IPS-11a (cell line): Measurements from ENCODE around the gene SIAH2.

Source experiments
- H3K4me3 ChIP-seq: one replicate; pipeline ENCODE4 v1.5.1; 2013; ENCODE audit warnings: low read depth, low read length, control low read depth

SIAH2 gene

GRCh38 chr3:150749255-150749654 lies 13.7 kb downstream of the SIAH2 start:
- H3K4me3 ChIP-seq, result no peak overlapping the region

DNA sequence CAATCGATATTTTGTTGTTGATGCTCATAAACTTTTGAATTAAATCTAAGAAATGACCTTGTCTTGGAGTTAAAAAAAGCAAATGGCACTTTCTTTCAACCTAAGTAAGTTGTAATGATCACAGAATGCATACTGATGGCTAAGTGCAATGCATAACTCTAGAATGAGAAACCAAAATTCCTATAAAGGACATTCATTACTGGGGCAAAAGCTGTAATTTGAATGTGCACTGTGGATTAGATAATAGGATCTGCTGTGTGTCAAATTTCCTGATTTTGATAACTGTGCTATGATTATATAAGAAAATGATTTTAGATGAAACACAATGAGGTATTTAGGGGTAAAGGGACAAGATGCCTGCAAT lies 14.3 kb downstream of the SIAH2 start:
- no peak overlapping the region for H3K4me3 ChIP-seq

- no peak overlapping the region for H3K4me3 ChIP-seq
Measured at GRCh38 chr3:150747886-150748683, 14.9 kb downstream of the SIAH2 start.

DNA sequence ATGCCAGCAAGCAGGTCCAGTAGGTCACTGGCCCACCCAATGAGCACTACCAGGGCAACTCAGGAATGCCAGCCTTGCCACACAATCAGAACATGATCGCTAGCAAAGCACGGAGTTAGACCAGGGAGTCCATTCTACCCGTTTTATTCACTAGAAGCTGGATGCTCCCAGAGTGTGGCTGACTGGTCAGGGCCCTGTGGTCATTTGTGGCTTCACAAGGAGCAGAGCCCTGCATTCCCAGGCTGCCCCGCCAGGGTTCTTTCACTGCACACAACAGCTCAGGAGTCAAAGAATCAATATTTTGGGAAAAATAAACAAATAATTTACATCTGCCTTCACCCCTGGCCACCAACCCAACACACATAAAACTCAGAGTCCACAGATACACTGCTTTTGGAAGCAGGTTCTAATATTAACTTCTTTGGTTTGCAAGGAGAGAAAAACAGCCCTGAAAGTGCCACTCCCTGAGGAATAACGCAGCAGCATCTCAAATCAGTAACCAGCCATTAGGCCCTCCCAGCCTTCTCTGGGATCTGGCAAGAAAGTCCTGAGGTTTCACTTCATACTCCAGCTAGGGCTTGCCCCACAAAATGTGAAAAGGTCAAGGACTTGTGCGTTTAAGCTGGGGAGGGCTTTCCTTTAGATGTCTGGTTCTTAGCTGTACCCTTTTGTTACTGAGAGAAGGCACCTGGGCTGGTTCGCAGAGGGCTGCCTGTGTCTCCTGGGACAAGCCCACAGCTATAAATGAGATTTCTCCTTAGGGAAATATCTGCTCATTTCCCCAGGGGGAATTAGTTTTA lies 16.0 kb downstream of the SIAH2 start:
- no peak overlapping the region for H3K4me3 ChIP-seq

DNA sequence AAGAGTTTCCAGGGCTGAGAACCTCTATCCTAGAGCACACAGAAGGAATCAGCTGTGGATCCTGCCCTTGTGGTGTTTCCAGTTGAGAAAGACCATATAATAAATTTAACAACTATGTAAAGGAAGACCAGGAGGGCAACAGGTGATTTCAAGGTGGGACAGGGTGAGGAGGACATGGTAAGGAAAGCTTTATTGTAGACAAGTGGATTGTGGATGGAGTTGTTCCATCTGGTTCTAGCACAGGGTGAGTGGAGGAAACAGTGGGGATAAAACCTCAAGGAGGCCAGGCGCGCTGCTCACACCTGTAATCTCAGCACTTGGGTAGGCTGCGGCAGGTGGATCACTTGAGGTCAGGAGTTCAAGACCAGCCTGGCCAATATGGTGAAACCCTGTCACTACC lies 17.1 kb downstream of the SIAH2 start:
- no peak overlapping the region for H3K4me3 ChIP-seq

GRCh38 chr3:150744919-150745211 lies 18.1 kb downstream of the SIAH2 start:
- no peak overlapping the region for H3K4me3 ChIP-seq

DNA sequence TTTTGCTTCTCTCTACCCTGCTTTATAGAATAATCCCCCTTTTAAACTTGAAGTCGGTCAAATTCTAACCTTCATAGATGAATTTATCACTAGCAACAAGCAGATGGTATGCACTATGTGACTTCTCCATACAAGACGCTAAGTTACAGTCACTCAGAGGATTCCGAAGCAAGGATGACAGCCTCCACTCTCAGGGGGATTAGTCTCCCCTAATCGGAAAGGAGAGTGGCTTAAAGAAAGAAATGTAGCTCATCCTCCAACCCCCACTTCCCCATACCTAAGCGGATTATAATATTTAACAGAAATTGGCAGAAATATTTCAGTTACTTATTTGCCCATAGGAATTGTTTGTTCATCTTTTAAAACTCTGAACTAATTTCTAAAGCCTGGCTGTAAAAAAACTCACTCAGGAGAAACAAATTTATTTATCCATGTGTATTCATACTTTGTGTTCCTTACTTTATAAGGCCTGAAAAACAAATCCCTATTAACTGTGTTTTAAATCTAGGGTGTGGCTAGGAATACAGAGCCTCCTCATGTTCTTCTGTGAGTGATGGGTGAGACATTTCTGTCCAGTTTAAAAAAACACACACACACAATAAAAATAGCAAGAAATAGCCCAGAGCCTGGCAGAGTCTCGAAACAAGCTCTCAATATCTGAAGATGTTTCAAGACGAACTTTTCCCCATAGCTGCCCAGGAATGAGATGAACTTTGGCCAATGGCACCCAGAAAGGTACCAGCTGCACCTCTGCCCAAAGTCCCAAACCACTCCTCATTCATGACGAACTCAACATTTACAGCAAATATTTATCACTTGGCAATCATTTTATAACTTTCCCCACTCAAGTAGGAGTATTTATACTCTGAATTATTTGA lies 18.7 kb downstream of the SIAH2 start:
- H3K4me3 ChIP-seq, result no peak overlapping the region

DNA sequence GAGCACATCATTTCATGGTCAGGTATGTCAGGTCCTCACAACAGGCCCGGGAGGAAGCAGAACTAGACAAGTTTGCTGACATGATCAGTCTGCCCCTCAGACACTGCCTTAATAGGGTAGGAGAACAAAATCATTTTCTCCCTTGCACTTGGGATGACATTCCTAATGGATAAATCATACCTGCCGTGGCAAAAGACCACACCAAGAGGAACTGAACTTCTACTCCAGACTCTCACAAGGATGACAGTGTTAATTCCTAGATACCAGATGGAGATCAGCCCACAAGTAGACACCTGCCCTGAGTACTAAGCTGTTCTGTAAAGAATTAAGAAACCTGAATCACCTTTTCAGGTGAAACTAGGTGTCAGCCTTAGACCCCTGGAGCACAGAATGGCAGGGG lies 19.5 kb downstream of the SIAH2 start:
- no peak overlapping the region for H3K4me3 ChIP-seq

DNA sequence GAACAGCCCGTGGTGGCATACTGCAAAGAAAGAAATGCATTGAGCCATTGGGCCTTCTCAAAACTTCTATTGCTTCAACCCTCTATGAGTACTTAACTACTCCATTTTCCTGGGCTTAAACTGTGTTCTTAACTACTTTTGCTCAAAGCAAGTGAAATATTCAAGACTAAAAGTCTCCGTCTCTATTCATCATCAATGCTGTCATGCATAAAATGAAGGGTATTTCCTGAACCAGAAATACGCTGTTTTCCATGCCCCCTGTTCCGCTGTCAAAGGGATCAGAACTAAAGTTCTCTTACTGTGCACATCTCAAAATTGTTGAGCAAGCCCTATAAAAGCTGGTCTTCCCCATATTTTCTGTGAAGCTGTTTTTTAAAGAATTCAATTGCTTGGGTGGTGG lies 20.3 kb downstream of the SIAH2 start:
- H3K4me3 ChIP-seq, result no peak overlapping the region

DNA sequence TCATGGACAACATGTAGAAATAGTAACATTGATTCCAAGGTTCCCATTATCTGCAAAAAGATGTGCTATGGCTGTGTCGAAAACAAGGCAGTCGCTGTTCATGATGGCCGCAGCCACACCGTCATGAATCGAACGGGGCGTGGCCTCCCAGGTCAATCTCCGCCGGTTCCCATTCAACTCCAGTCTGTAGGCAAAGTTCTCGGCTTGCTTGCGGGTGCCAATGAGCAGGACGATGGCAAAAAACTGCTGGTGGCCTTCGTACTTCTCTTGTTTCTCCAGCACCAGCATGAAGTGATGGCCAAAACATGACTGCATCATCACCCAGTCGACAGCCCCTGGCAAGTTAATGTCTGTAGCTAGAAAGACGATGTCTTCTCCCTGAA lies 20.8 kb downstream of the SIAH2 start:
- no peak overlapping the region for H3K4me3 ChIP-seq

DNA sequence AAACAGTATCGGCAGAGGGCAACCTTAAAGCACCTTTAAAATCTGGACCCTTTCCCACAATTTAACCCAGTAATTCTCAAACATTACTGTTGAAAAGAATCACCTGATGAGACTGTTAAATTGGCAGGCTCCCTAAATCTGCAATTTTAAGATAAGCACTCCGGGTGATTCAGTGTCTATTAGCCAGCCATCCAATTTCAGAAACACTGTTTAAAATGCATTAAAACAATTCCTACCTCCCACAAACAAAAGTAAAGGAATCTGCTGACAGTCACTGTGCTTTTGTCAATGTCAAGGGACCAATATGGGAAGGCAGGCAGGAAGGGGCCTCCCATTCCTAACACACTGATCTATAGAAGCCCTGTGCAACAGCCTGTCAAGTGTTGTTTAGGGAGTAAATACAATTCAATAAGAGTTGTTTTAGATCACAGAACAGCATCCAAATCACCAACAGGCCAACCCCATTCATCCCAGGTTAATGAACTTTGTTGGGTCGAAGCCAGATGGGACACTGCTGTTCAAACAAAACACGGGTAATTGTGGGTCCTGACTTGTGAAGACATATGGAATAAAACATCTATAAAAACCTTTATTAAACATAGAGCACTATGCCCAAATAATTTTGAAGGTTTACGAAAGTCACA lies 21.4 kb downstream of the SIAH2 start:
- H3K4me3 ChIP-seq, result no peak overlapping the region

DNA sequence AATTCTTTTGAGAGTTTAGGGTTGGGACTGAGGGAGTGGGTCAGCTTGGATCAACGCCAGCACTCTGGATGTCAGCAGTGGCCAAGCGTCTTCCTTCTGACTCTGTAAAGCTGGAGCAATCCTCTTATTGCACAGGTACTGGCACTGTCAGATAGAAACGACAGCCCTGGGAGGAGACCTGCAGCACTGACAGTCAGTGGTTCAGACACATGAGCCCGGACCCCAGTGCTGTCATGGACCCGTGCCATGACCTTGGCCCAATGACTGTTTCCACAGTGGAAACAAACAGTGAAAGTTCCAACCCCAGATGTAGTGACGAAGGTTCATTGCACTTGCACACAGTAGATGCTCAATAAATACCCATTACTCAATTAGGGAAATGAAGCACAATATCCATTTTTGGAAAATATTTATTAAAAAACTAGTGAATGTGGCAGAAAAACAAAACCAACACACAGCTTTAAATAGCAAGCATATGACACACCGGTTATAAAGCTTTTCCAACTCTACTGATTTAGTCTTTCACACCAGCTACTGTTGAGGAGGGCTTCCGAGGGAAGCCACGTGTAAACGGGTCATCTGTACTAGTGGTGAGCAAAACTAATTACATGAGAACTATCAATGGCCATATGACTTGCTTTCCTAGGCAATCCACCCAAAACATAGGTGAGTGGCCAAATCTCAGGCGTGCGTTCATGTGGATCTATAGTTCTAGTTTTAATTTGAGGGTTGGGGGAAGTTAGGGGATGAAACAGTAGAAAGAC lies 22.1 kb downstream of the SIAH2 start:
- no peak overlapping the region for H3K4me3 ChIP-seq

- no peak overlapping the region for H3K4me3 ChIP-seq
Measured at GRCh38 chr3:150739877-150740645, 22.9 kb downstream of the SIAH2 start.

DNA sequence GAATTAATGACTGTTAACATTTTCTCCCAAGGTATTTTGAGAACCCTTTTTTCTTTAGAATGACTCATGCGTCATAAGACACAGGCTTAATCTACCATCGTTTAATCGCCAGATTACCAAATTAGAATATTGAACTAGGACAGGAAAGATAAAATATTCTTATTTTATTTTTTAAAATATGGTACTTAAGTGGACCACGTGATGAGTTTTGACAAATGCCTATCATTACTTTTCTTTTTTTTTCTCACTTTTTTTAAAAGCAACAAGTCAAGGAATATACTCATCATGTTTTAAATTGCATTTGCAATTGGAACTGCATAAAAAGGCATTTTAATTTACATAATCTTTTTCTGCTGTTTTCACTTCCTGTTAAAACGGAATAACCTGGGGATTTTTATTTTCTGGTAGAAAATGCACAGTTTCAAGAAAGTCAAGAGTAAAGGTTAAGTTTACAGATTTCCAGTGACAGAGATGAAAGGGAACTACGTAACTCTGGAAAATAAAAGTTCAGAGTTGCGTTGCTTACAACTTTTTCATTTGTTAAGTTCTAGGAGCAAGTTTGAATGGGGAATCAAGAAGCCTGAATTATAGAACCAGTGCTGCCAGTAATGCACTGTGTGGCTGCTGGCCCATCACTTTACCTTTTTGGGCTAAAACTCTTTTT lies 23.6 kb downstream of the SIAH2 start:
- no peak overlapping the region for H3K4me3 ChIP-seq

DNA sequence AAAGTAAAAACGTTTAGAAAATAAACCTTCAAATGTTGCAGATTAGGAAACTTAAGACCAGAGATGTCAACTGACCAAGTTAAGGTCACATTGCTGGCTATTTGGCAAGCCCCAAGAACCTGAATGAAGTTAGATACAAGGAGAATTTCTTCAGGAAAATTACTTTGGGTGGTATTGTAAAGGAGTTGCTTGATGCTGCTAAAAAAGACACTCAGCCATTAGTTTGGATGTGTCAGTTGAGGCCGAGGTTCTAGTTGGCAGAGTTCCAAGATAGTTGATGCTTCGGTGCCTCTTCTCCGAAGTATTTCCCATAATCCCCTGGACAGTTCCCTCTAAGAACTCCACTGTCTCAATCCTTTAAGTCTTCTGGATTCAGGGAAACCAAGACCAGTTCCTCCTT lies 24.3 kb downstream of the SIAH2 start:
- no peak overlapping the region for H3K4me3 ChIP-seq

- H3K4me3 ChIP-seq, result no peak overlapping the region
Measured at GRCh38 chr3:150737874-150738679, 24.9 kb downstream of the SIAH2 start.

DNA sequence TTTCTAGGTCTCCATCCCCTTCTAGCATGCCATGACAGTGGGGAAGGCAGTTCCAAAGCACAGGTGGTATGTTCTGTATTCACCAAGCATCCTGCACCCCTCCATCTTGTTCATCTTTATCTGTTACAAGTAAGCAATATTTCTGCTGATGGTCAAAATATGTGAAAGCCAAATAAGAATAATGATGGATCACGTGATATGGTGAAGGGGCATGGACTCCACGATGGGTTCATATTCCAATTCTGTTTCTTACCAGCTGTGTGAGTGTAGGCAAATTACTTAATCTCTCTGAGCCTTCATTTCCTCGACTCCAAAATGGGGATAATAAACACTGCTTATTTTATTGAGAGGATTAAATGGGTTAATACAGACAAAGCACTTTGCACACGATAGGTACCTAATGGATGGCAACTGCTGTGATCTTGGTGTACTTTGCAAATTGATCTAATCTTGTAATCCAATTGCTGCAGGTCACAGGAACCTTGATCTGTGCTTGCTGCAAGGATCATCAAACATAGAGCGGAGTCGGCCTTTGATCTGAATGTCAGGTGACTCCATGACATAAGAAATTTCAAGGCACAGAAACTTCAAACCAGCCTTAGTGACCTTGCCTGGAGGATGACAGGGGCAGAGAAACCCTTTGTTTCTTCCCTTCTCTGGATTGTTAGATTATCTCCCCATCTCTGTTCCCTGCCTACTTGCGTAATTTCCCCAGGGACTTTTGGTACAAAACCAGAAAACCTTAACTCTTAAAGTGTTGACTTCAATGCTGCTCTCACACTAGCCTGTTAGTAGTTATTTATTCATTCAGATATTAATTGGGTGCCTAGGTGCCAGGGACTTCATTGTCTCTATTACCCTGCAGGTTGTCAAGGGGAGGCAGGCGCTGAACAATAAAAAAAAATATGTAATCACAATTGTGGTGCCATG lies 25.8 kb downstream of the SIAH2 start:
- H3K4me3 ChIP-seq, result no peak overlapping the region
